ENCODE results near the gene TAC4. TPM values are rescaled to one million over a fixed set of nuclear protein-coding genes. Genes with fewer than 3 reads are reported as not detected.

The TAC4 gene
- total RNA-seq, 3 donors from 2014 or later: not detected

DNA sequence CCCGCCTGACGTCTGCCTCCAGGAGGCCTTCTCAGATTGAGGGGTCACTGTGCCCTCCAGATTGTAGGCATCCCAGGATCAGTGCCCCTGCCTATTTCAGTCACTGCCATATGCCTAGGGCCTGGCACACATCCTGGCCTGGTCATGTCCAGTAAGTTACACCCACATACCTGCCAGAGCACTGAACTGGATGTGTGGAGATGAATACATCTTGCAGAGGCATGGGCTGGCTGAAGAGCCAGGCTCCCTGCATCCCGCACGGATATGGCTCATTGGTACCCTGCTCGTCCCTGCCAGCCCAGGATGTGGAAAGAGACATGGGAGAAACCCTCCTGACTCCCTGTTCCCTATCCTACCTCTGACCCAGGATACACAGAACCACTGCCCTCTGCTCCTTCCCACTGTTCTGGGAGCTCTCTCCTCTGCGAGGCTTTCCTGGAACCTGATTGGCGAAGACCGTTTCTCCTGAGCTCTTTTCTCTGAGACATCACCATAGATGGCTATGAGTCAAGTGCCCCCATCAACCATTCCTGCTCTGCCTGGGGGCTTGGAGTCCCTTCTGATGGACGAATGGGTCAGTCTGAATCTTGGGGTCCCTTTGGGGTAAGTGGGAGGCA, 40.0 kb upstream of the TAC4 start:
- Histone ChIP-seq H3K27me3 (no peaks in the 10 kb centered on the region), H3K27ac (peak overlapping the region; percentile 92 to 95), H3K4me1 (peaks cover 0 to 14% of the 10 kb centered on the region in 2 donors), H3K4me3 (peak overlapping the region in 1 of 3 donors; percentile 32), H3K36me3 (no peaks in the 10 kb centered on the region), H3K9me3 (no peaks in the 10 kb centered on the region)
- intact Hi-C loops (cut with DNase I; ENCODE audit: low total_unique reads): loop anchor here (1.0 kb wide), 1 partner anchor 7 kb away; no protein-coding TSS in a partner anchor
- TF ChIP-seq POLR2AphosphoS5 (IDR thresholded peaks at IDR 0.05) (no peak), POLR2A (IDR thresholded peaks at IDR 0.05) (no peak), CTCF (IDR thresholded peaks at IDR 0.05) (no peak)
- DNase-seq (ENCODE audit: low spot score in 2 of 2): peak; percentile 62 to 85

DNA sequence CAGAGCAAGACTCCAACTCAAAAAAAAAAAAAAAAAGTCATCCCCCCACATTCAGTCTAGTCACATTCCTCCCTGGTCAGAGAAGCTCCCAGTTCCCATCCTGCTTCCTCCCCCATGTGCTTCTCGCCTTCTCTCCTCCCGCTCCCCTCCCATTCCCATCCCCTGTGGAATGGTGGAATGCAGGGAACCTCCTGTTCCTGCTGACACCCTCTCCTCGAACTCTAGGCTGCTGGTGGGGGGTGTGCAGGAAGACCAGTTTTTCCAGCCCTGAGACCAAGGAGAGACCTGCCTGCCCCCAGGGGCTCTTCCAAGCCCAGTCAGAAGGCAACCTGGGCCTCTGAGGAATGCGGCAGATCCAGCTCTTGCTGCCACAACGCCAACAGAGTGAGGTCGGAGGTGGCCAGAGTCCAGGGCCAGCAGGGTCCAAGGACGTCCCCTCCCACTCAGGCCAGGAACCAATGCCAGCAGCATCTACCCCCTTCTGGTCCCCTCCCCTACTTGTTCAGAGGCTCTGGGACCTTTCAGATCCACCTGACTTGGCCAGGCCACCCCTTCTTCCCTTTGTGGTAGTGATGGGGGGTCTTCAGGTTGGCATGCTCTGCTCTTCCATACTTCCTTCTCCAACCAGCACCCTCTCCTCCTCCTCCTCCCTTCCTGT, 39.3 kb upstream of the TAC4 start:
- Histone ChIP-seq H3K36me3 (no peaks in the 10 kb centered on the region), H3K27ac (peak overlapping the region; percentile 92 to 95), H3K4me3 (peak overlapping the region in 1 of 3 donors; percentile 32), H3K27me3 (no peaks in the 10 kb centered on the region), H3K9me3 (no peaks in the 10 kb centered on the region), H3K4me1 (peaks cover 0 to 14% of the 10 kb centered on the region in 2 donors)
- DNase-seq (ENCODE audit: low spot score in 2 of 2): peak; percentile 95 to 96
- no peak for TF ChIP-seq CTCF (IDR thresholded peaks at IDR 0.05)
- TF ChIP-seq POLR2AphosphoS5 (IDR thresholded peaks at IDR 0.05): peak; percentile 68 to 85 (median 71)
- no peak for TF ChIP-seq POLR2A (IDR thresholded peaks at IDR 0.05)
- intact Hi-C loops (cut with DNase I; ENCODE audit: low total_unique reads): loop anchor here (1.0 kb wide), 1 partner anchor 8 kb away; no protein-coding TSS in a partner anchor

GRCh38 chr17:49886036-49886435, 38.2 kb upstream of the TAC4 start:
- DNase-seq (ENCODE audit: low spot score in 2 of 2): no peak
- H3K27me3 ChIP-seq: no peaks in the 10 kb centered on the region
- H3K36me3 ChIP-seq: no peaks in the 10 kb centered on the region
- H3K27ac ChIP-seq: peak overlapping the region; percentile 92 to 95
- intact Hi-C loops (cut with DNase I; ENCODE audit: low total_unique reads): no loop called here
- TF ChIP-seq POLR2A (IDR thresholded peaks at IDR 0.05) (no peak), POLR2AphosphoS5 (IDR thresholded peaks at IDR 0.05) (no peak), CTCF (IDR thresholded peaks at IDR 0.05) (no peak)
- H3K4me3 ChIP-seq: no peak overlapping the region
- H3K4me1 ChIP-seq: peaks cover 0 to 14% of the 10 kb centered on the region in 2 donors
- H3K9me3 ChIP-seq: no peaks in the 10 kb centered on the region

DNA sequence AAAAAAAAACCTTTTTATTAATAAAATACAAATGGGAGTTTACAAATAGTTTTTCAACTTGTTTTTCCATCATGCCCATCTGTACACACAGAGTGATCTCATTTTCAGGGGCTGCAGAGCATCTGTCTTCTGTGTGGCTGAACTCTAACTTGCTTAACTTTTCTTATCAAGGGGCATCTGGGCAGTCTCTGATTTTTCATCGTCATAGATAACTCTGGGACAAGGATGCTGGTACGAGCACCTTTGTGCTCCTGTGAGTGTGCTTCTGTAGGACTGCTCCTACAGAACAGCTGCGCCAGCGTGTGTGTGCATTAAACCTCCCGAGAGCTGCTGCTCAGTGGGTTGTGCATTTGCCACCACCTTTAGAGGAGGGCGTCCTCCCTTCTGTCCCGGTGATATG, 34.6 kb upstream of the TAC4 start:
- no peak overlapping the region for H3K4me3 ChIP-seq
- no peaks in the 10 kb centered on the region for H3K9me3 ChIP-seq
- H3K36me3 ChIP-seq: no peaks in the 10 kb centered on the region
- no peak overlapping the region for H3K27ac ChIP-seq
- H3K4me1 ChIP-seq: peaks cover 0 to 11% of the 10 kb centered on the region in 2 donors
- intact Hi-C loops (cut with DNase I; ENCODE audit: low total_unique reads): no loop called here
- no peak for DNase-seq (ENCODE audit: low spot score in 2 of 2)
- no peaks in the 10 kb centered on the region for H3K27me3 ChIP-seq
- TF ChIP-seq POLR2AphosphoS5 (IDR thresholded peaks at IDR 0.05): no peak
- no peak for TF ChIP-seq POLR2A (IDR thresholded peaks at IDR 0.05)
- TF ChIP-seq CTCF (IDR thresholded peaks at IDR 0.05): no peak

DNA sequence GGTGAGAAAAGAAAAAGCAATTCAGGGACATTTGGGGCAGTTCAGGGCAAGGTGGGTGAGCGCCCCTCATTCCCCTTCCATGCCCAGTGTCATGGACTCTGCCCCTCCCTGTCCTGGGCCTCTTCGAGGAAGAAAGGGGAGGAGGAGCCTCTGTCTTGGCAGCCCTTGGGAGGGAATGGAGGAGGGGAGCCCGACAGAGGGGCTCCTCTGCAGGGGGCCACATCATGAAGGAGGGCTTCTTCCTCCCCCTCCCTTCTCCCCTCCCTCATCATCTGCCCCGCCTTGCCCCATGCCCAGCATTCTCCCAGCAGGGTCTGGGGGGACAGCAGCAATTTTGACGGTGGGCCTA, 33.2 kb upstream of the TAC4 start:
- intact Hi-C loops (cut with DNase I; ENCODE audit: low total_unique reads): no loop called here
- H3K4me1 ChIP-seq: peaks cover 0 to 6% of the 10 kb centered on the region in 2 donors
- H3K9me3 ChIP-seq: no peaks in the 10 kb centered on the region
- H3K36me3 ChIP-seq: no peaks in the 10 kb centered on the region
- no peaks in the 10 kb centered on the region for H3K27me3 ChIP-seq
- TF ChIP-seq CTCF (IDR thresholded peaks at IDR 0.05): no peak
- no peak for TF ChIP-seq POLR2AphosphoS5 (IDR thresholded peaks at IDR 0.05)
- no peak for TF ChIP-seq POLR2A (IDR thresholded peaks at IDR 0.05)
- no peak overlapping the region for H3K27ac ChIP-seq
- no peak overlapping the region for H3K4me3 ChIP-seq
- no peak for DNase-seq (ENCODE audit: low spot score in 2 of 2)

Data from breast epithelium (tissue), 4 donors.